Panc1 (cell line): Measurements from ENCODE around the gene TUBA3E. TPM values are rescaled to one million over a fixed set of nuclear protein-coding genes. Genes with fewer than 3 reads are reported as not detected.
"Not testable (repeated sequence)": the region's sequence is repeated elsewhere in the genome, so short reads cannot be mapped to it uniquely, and the experiment has no call there.

Source experiments
- ATAC-seq: fragments of 200-7000 bp; cut with Tn5 transposase; 2 replicates; pipeline ENCODE4 v1.9.1; 2020; ENCODE audit warnings: mild to moderate bottlenecking, moderate library complexity
- BruUV-seq: library from RNA; stranded (reverse); fragments of 400-500 nt; replicated peaks from 2 replicates; lab custom pipeline; 2021; lab: Mats Ljungman, UMichigan
- CTCF ChIA-PET: fragments of 300-600 bp; sonication (Branson Sonifier 250); formaldehyde crosslinking; loops from one replicate; lab custom pipeline; 2022; ENCODE audit warnings: antibody characterized with exemption; lab: Charles Lee
- POLR2A ChIA-PET: fragments of 300-600 bp; sonication (Branson Sonifier 250); formaldehyde crosslinking; loops from one replicate; lab custom pipeline; 2022; ENCODE audit warnings: antibody characterized with exemption; lab: Charles Lee
- DNase-seq: peaks from one replicate; pipeline ENCODE4 v3.0.0-alpha.2; 2010; ENCODE audit warnings: low read depth, low spot score
- H3K27ac ChIP-seq: 2 replicates; pipeline ENCODE4 v1.5.1; 2011; ENCODE audit warnings: mild to moderate bottlenecking, low read length, inconsistent platforms
- H3K27me3 ChIP-seq: fragments of 200-500 bp; sonication (Bioruptor generic); 2 replicates; pipeline ENCODE4 v1.6.0; 2014; ENCODE audit warnings: low read length, inconsistent platforms; ENCODE audit not compliant: control insufficient read depth, insufficient read depth
- H3K36me3 ChIP-seq: fragments of 200-500 bp; sonication (Bioruptor generic); 2 replicates; pipeline ENCODE4 v1.5.1; 2014; ENCODE audit warnings: inconsistent platforms, mild to moderate bottlenecking, low read length, moderate library complexity; ENCODE audit not compliant: control insufficient read depth, insufficient read depth
- H3K4me1 ChIP-seq: 2 replicates; pipeline ENCODE4 v1.5.1; 2011; ENCODE audit warnings: inconsistent platforms, mild to moderate bottlenecking, low read length, moderate library complexity; ENCODE audit not compliant: control insufficient read depth, insufficient read depth
- H3K4me3 ChIP-seq, 2 experiments: 2 replicates each; pipeline ENCODE4 v1.5.1; 2011 to 2012; ENCODE audit warnings: low read depth in 2 of 2, low read length in 2 of 2, mild to moderate bottlenecking in 2 of 2, inconsistent platforms in 1 of 2, moderate library complexity in 1 of 2
- H3K9me3 ChIP-seq: fragments of 200-500 bp; sonication (Bioruptor generic); 2 replicates; pipeline ENCODE4 v1.5.1; 2014; ENCODE audit warnings: low read depth, mild to moderate bottlenecking, inconsistent platforms, low read length, moderate library complexity; ENCODE audit not compliant: control insufficient read depth, insufficient read depth
- in situ Hi-C: cut with HindIII; loops from 2 replicates; pipeline ENCODE4 v1.10.0; 2016; ENCODE audit warnings: low sequenced_read_pairs, low pct_unique_long_range_greater_than_20kb
- intact Hi-C: fragments of 100-400 bp; cut with micrococcal nuclease; formaldehyde crosslinking; loops from one replicate; pipeline ENCODE4 v1.10.0; 2022; ENCODE audit not compliant: unreplicated experiment
- total RNA-seq: library from RNA; stranded (reverse); gene quantifications from one replicate; pipeline ENCODE4 v1.2.1, GENCODE V29; 2021; ENCODE audit not compliant: unreplicated experiment

The TUBA3E gene
- total RNA-seq, 1 experiment from 2014 or later: not detected

DNA sequence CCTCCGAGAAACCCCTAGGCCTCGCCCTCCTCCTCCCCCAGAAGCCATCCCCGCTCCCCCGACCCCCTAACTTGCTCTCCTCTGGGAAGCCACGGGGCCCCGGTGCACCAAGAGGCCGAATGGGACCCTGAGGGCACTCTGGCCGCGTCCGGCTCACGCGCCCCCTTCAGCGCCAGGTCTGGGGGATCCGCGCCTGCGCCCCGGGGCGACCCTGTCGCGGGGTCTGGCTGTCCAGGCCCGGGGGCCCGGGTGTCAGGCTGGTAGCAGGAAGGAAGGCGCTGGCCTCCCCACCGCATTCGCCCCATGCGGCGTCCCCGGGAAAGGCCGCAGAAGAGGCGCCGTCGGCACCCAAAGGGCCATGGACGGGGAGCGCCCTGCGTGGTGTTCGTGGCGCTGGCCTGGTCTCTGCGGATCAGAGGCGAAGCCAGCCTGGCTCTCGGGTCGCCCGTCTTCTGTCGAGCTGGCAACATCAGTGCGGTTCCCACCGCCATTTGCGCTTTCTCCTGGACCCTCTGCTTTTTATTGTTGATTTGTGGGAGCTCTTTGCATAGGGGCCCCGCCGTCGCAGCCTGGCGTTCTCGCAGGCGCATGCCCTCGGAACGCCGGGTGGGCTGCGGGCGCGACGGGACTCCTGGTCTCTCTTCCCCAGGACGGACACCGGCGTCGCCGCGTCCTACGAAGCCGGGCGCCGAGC lies 30.4 kb upstream of the TUBA3E start:
- H3K9me3 ChIP-seq, CTCF ChIA-PET, ATAC-seq, H3K27me3 ChIP-seq, H3K36me3 ChIP-seq, intact Hi-C loops, BruUV-seq, H3K4me3 ChIP-seq, POLR2A ChIA-PET, in situ Hi-C loops, DNase-seq, H3K4me1 ChIP-seq, H3K27ac ChIP-seq: not testable (repeated sequence)

DNA sequence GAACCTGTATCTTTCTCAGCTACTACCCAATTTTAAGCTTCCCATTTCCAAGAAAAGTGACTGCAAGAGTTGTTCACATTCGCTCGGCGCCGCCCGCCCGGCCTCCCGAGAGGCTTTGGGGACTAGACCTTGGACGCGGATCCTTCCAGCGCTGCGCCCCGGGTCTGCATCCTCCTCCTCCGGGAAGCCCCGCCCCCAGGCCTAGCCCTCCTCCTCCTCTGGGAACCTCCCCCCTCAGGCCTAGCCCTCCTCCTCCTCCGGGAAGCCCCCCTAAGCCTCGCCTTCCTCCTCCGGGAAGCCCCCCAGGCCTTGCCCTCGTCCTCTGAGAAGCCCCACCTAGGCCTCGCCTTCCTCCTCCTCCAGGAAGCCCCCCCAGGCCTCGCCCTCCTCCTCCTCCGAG lies 29.8 kb upstream of the TUBA3E start:
- BruUV-seq, ATAC-seq, H3K36me3 ChIP-seq, H3K4me1 ChIP-seq, H3K9me3 ChIP-seq, H3K27ac ChIP-seq, DNase-seq, POLR2A ChIA-PET, H3K4me3 ChIP-seq, CTCF ChIA-PET, intact Hi-C loops, in situ Hi-C loops, H3K27me3 ChIP-seq: not testable (repeated sequence)

DNA sequence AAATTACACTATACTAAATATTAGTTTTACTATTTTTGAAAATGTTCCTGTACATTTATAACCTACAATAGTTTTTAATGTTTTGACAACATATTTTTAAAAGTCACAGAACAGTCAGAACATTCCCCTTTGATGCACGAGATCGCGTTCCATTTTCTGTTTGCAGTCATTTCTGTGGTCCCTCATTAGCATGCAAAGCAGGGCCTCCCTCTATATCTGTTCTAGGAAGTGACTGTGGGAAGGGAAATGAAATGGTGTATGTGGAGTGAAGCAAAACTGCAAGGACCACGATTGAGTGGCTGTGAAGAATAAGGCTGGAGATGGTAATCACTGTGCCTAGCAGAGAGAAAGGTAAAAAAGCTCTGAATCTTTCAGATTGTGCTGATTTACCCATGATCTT lies 24.3 kb upstream of the TUBA3E start:
- H3K27ac ChIP-seq, DNase-seq, H3K4me1 ChIP-seq, H3K4me3 ChIP-seq, H3K27me3 ChIP-seq, in situ Hi-C loops, POLR2A ChIA-PET, intact Hi-C loops, CTCF ChIA-PET, H3K36me3 ChIP-seq, ATAC-seq, H3K9me3 ChIP-seq, BruUV-seq: not testable (repeated sequence)

GRCh38 chr2:130220505-130220904 lies 22.3 kb upstream of the TUBA3E start:
- H3K27ac ChIP-seq, H3K4me1 ChIP-seq, H3K36me3 ChIP-seq, intact Hi-C loops, CTCF ChIA-PET, H3K9me3 ChIP-seq, ATAC-seq, H3K4me3 ChIP-seq, H3K27me3 ChIP-seq, DNase-seq, in situ Hi-C loops, BruUV-seq, POLR2A ChIA-PET: not testable (repeated sequence)

GRCh38 chr2:130219147-130219546 lies 20.9 kb upstream of the TUBA3E start:
- H3K27me3 ChIP-seq, DNase-seq, intact Hi-C loops, POLR2A ChIA-PET, H3K9me3 ChIP-seq, ATAC-seq, H3K27ac ChIP-seq, CTCF ChIA-PET, H3K4me1 ChIP-seq, H3K4me3 ChIP-seq, H3K36me3 ChIP-seq, BruUV-seq, in situ Hi-C loops: not testable (repeated sequence)

- H3K36me3 ChIP-seq, H3K27me3 ChIP-seq, H3K4me1 ChIP-seq, CTCF ChIA-PET, H3K27ac ChIP-seq, intact Hi-C loops, POLR2A ChIA-PET, ATAC-seq, H3K9me3 ChIP-seq, DNase-seq, in situ Hi-C loops, H3K4me3 ChIP-seq, BruUV-seq: not testable (repeated sequence)
Observed at GRCh38 chr2:130207051-130207450, 8.8 kb upstream of the TUBA3E start.

GRCh38 chr2:130203150-130203549 lies 4.9 kb upstream of the TUBA3E start:
- CTCF ChIA-PET, H3K27me3 ChIP-seq, BruUV-seq, intact Hi-C loops, in situ Hi-C loops, ATAC-seq, H3K4me3 ChIP-seq, H3K4me1 ChIP-seq, DNase-seq, POLR2A ChIA-PET, H3K36me3 ChIP-seq, H3K9me3 ChIP-seq, H3K27ac ChIP-seq: not testable (repeated sequence)
